ENCODE results near the gene PHB1. TPM values are rescaled to one million over a fixed set of nuclear protein-coding genes. Genes with fewer than 3 reads are reported as not detected.

PHB1 gene
- total RNA-seq, 1 experiment from 2014 or later: 641 TPM

DNA sequence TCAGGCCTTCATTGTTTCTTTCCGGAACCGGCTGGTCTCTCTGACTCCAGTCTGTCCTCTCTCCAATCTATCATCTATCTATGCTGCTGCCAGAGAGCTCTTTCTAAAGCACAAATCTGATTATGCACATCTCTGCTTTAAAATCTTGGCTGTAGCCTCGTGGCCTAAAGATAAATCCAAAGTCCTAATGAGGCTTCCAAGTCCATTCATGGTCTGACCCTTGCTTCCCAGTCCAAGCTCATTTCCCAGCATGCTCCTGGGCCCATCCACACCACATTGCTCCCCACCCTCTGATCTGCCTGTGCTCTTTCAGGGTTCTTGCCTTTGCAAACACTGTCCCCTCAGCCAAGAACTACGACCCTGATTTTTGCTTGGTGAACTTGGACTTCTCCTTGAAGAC lies 21.5 kb upstream of the PHB1 start:
- ATAC-seq: no peak
- CTCF ChIA-PET: interaction anchor here (0.6 to 1.0 kb wide), 2 partner anchors 111 to 120 kb away, joined by 3 to 4 read pairs; no protein-coding TSS in a partner anchor
- Histone ChIP-seq H3K4me2 (ENCODE audit: low read length) (no peak overlapping the region), H4K20me1 (ENCODE audit: low read length) (no peaks in the 10 kb centered on the region), H3K4me1 (ENCODE audit: insufficient read depth, low read length) (no peaks in the 10 kb centered on the region), H3K79me2 (ENCODE audit: low read length) (no peaks in the 10 kb centered on the region), H3K27me3 (ENCODE audit: low read length) (peaks cover 47% of the 10 kb centered on the region), H3K9ac (ENCODE audit: low read length) (no peak overlapping the region), H3K9me2 (replicated peaks; ENCODE audit: low read length) (no peaks in the 10 kb centered on the region), H3K27ac (ENCODE audit: low read length) (no peak overlapping the region), H2AFZ (ENCODE audit: low read length) (no peak overlapping the region), H3F3A (ENCODE audit: low read length, unreplicated experiment) (no peaks in the 10 kb centered on the region), H3K36me3 (ENCODE audit: low read depth, low read length) (no peaks in the 10 kb centered on the region), H3K9me3 (ENCODE audit: low read length) (no peaks in the 10 kb centered on the region), H3K4me3 (ENCODE audit: low read length) (no peak overlapping the region)
- no peak for DNase-seq
- POLR2A ChIA-PET (ENCODE audit: unreplicated experiment): no interaction called here
- TF ChIP-seq EZH2 (IDR thresholded peaks at IDR 0.05; ENCODE audit: low read length, unreplicated experiment) (no peak), EZH2phosphoT487 (IDR thresholded peaks at IDR 0.05; ENCODE audit: borderline replicate concordance, low read length) (no peak)
- TF ChIP-seq, protein P1, sequence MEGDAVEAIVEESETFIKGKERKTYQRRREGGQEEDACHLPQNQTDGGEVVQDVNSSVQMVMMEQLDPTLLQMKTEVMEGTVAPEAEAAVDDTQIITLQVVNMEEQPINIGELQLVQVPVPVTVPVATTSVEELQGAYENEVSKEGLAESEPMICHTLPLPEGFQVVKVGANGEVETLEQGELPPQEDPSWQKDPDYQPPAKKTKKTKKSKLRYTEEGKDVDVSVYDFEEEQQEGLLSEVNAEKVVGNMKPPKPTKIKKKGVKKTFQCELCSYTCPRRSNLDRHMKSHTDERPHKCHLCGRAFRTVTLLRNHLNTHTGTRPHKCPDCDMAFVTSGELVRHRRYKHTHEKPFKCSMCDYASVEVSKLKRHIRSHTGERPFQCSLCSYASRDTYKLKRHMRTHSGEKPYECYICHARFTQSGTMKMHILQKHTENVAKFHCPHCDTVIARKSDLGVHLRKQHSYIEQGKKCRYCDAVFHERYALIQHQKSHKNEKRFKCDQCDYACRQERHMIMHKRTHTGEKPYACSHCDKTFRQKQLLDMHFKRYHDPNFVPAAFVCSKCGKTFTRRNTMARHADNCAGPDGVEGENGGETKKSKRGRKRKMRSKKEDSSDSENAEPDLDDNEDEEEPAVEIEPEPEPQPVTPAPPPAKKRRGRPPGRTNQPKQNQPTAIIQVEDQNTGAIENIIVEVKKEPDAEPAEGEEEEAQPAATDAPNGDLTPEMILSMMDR (conservative IDR thresholded peaks at IDR 0.05; ENCODE audit: low read depth, low read length): no peak
- BruUV-seq (replicated peaks): no TSS peak
- intact Hi-C loops (cut with micrococcal nuclease): no loop called here

DNA sequence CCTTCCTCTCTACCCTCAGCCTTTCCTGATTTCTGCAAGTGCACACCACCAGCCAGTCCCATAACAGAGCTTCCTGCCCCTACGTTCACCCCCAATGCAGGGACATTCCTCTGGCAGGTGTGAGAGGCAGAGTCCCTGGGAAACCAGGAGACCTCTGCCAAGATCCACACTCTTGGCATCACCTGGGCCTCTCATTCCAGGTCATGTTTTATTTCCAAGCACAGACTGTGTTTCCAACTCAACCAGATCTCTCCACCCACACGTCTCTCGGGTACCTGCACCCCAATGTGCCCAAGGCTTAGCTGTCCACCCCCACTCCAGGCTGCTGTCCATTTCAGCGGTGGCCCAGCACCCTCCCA lies 21.0 kb upstream of the PHB1 start:
- H3F3A ChIP-seq (ENCODE audit: low read length, unreplicated experiment): no peaks in the 10 kb centered on the region
- no peaks in the 10 kb centered on the region for H3K79me2 ChIP-seq (ENCODE audit: low read length)
- no peaks in the 10 kb centered on the region for H3K4me1 ChIP-seq (ENCODE audit: insufficient read depth, low read length)
- POLR2A ChIA-PET (ENCODE audit: unreplicated experiment): no interaction called here
- no peak overlapping the region for H3K4me3 ChIP-seq (ENCODE audit: low read length)
- H3K9ac ChIP-seq (ENCODE audit: low read length): no peak overlapping the region
- TF ChIP-seq EZH2phosphoT487 (IDR thresholded peaks at IDR 0.05; ENCODE audit: borderline replicate concordance, low read length) (no peak), EZH2 (IDR thresholded peaks at IDR 0.05; ENCODE audit: low read length, unreplicated experiment) (no peak)
- TF ChIP-seq, protein P1 (conservative IDR thresholded peaks at IDR 0.05; ENCODE audit: low read depth, low read length): no peak
- no peak overlapping the region for H2AFZ ChIP-seq (ENCODE audit: low read length)
- H3K27ac ChIP-seq (ENCODE audit: low read length): no peak overlapping the region
- H3K36me3 ChIP-seq (ENCODE audit: low read depth, low read length): no peaks in the 10 kb centered on the region
- no TSS peak for BruUV-seq (replicated peaks)
- DNase-seq (no peak), ATAC-seq (no peak)
- intact Hi-C loops (cut with micrococcal nuclease): loop anchor here (1.0 kb wide), 1 partner anchor 121 kb away; no protein-coding TSS in a partner anchor
- CTCF ChIA-PET: interaction anchor here (0.5 to 0.8 kb wide), 2 partner anchors 122 to 1351 kb away, joined by 3 read pairs; no protein-coding TSS in a partner anchor
- no peaks in the 10 kb centered on the region for H3K9me3 ChIP-seq (ENCODE audit: low read length)
- H3K9me2 ChIP-seq (replicated peaks; ENCODE audit: low read length): no peaks in the 10 kb centered on the region
- peaks cover 47% of the 10 kb centered on the region for H3K27me3 ChIP-seq (ENCODE audit: low read length)
- no peak overlapping the region for H3K4me2 ChIP-seq (ENCODE audit: low read length)
- H4K20me1 ChIP-seq (ENCODE audit: low read length): no peaks in the 10 kb centered on the region

DNA sequence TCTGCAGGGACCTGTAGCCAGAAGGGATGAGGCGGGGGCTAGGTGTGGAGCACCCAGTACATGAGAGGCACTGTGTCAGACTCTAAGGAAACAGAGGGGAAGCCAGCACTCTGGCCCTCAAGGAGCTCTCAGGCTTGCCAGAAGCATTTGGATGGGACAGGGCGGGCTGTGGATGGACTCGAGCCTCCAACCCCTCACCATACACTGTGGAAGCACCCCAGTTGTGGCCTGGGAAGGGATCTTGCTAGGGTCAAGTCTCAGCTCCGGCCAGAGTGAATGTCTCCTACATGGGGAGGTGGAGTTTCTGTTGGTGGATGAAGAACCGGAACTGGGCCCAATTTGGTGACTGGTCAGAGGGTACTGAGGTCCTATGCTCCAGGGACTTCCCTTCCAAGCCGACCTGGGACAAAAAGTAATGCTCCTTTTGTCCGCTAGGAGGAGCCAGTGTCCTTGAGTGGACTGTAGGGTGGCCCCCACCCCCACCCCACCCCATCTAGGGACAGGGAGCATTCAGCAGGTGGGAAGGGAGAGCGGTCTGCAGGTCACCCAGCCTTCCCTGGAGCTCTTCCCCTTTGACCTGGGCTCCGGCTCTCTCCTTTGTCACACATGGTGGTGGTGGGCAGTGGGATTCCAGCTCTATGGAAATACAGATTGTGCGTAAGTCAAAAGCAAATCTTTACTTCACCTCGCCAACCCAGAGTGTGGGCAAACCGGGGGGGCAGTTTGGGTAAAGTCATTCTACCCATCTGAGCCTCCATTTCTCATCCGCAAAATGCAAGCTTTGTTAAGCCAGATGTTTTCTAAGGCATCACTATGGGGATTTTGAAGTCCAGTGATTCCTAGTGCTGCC lies 20.4 kb upstream of the PHB1 start:
- H3F3A ChIP-seq (ENCODE audit: low read length, unreplicated experiment): no peaks in the 10 kb centered on the region
- no peak overlapping the region for H3K4me2 ChIP-seq (ENCODE audit: low read length)
- ChIA-PET POLR2A (ENCODE audit: unreplicated experiment) (interaction anchor here (0.6 kb wide), 1 partner anchor 21 kb away, joined by 3 read pairs; the partner anchor contains the start of gene PHB1), CTCF (interaction anchor here (0.5 to 0.8 kb wide), 2 partner anchors 122 to 1350 kb away, joined by 3 read pairs; no protein-coding TSS in a partner anchor)
- no peaks in the 10 kb centered on the region for H3K79me2 ChIP-seq (ENCODE audit: low read length)
- intact Hi-C loops (cut with micrococcal nuclease): loop anchor here (1.0 kb wide), 1 partner anchor 121 kb away; no protein-coding TSS in a partner anchor
- peak; percentile 88 for DNase-seq
- no peak overlapping the region for H2AFZ ChIP-seq (ENCODE audit: low read length)
- H3K4me1 ChIP-seq (ENCODE audit: insufficient read depth, low read length): no peaks in the 10 kb centered on the region
- H3K36me3 ChIP-seq (ENCODE audit: low read depth, low read length): no peaks in the 10 kb centered on the region
- H3K27ac ChIP-seq (ENCODE audit: low read length): no peak overlapping the region
- no peak overlapping the region for H3K4me3 ChIP-seq (ENCODE audit: low read length)
- BruUV-seq (replicated peaks): no TSS peak
- H3K9me2 ChIP-seq (replicated peaks; ENCODE audit: low read length): no peaks in the 10 kb centered on the region
- H3K9me3 ChIP-seq (ENCODE audit: low read length): no peaks in the 10 kb centered on the region
- H4K20me1 ChIP-seq (ENCODE audit: low read length): no peaks in the 10 kb centered on the region
- no peak overlapping the region for H3K9ac ChIP-seq (ENCODE audit: low read length)
- H3K27me3 ChIP-seq (ENCODE audit: low read length): peaks cover 44% of the 10 kb centered on the region
- peak; percentile 86 for ATAC-seq
- TF ChIP-seq, protein P1 (conservative IDR thresholded peaks at IDR 0.05; ENCODE audit: low read depth, low read length): peak; percentile 71
- no peak for TF ChIP-seq EZH2phosphoT487 (IDR thresholded peaks at IDR 0.05; ENCODE audit: borderline replicate concordance, low read length)
